Osteocyte (in vitro differentiated cells): Measurements from ENCODE around the gene NECTIN2. TPM values are rescaled to one million over a fixed set of nuclear protein-coding genes. Genes with fewer than 3 reads are reported as not detected.
"Not testable (repeated sequence)": the region's sequence is repeated elsewhere in the genome, so short reads cannot be mapped to it uniquely, and the experiment has no call there.

Experiments used
- DNase-seq: peaks from one replicate; pipeline ENCODE4 v3.0.0; 2021; ENCODE audit warnings: mixed read lengths; ENCODE audit not compliant: unreplicated experiment; ENCODE audit errors: extremely low spot score
- H3K27ac Mint-ChIP-seq: one replicate; pipeline ENCODE4 v1.8.0; 2021; ENCODE audit warnings: mild to moderate bottlenecking, mixed read lengths; ENCODE audit not compliant: unreplicated experiment
- H3K27me3 Mint-ChIP-seq: one replicate; pipeline ENCODE4 v1.8.0; 2021; ENCODE audit warnings: mixed read lengths; ENCODE audit not compliant: unreplicated experiment
- H3K36me3 Mint-ChIP-seq: one replicate; pipeline ENCODE4 v1.8.0; 2021; ENCODE audit warnings: mixed read lengths; ENCODE audit not compliant: unreplicated experiment
- H3K4me1 Mint-ChIP-seq: one replicate; pipeline ENCODE4 v1.8.0; 2021; ENCODE audit warnings: mixed read lengths; ENCODE audit not compliant: unreplicated experiment
- H3K4me3 Mint-ChIP-seq: one replicate; pipeline ENCODE4 v1.8.0; 2021; ENCODE audit warnings: mild to moderate bottlenecking, moderate library complexity, mixed read lengths; ENCODE audit not compliant: unreplicated experiment
- H3K9me3 Mint-ChIP-seq: one replicate; pipeline ENCODE4 v1.8.0; 2021; ENCODE audit warnings: mixed read lengths; ENCODE audit not compliant: unreplicated experiment
- CTCF ChIP-seq: fragments of 200-600 bp; sonication (generic); IDR thresholded peaks from 2 replicates; pipeline ENCODE4 v1.5.0; 2021; ENCODE audit warnings: antibody characterized with exemption, mild to moderate bottlenecking, moderate library complexity
- total RNA-seq: library from RNA; stranded (reverse); gene quantifications from 2 replicates; pipeline ENCODE4 v1.2.1, GENCODE V29; 2021

The NECTIN2 gene
- total RNA-seq, 1 donor from 2014 or later = 117 TPM

GRCh38 chr19:44822177-44822576, 23.9 kb upstream of the NECTIN2 start:
- no peak for TF ChIP-seq CTCF
- no peak for DNase-seq
- Mint-ChIP-seq H3K4me1 (no peaks in the 10 kb centered on the region), H3K27ac (no peak overlapping the region), H3K36me3 (no peaks in the 10 kb centered on the region), H3K4me3 (no peak overlapping the region), H3K9me3 (no peaks in the 10 kb centered on the region), H3K27me3 (peaks cover 30% of the 10 kb centered on the region)

- H3K27ac Mint-ChIP-seq = no peak overlapping the region
- no peak for DNase-seq
- no peak overlapping the region for H3K4me3 Mint-ChIP-seq
- TF ChIP-seq CTCF = no peak
- no peaks in the 10 kb centered on the region for H3K36me3 Mint-ChIP-seq
- no peaks in the 10 kb centered on the region for H3K4me1 Mint-ChIP-seq
- peaks cover 31% of the 10 kb centered on the region for H3K27me3 Mint-ChIP-seq
- no peaks in the 10 kb centered on the region for H3K9me3 Mint-ChIP-seq
These were observed 23.3 kb upstream of the NECTIN2 start for GRCh38 chr19:44822670-44823372.

- Mint-ChIP-seq H3K27ac (no peak overlapping the region), H3K27me3 (peaks cover 31% of the 10 kb centered on the region), H3K4me1 (no peaks in the 10 kb centered on the region), H3K36me3 (no peaks in the 10 kb centered on the region), H3K9me3 (no peaks in the 10 kb centered on the region), H3K4me3 (no peak overlapping the region)
- TF ChIP-seq CTCF = no peak
- DNase-seq = no peak
These were observed 22.8 kb upstream of the NECTIN2 start for GRCh38 chr19:44823373-44823698.

GRCh38 chr19:44824761-44825160, 21.3 kb upstream of the NECTIN2 start:
- no peaks in the 10 kb centered on the region for H3K36me3 Mint-ChIP-seq
- peaks cover 32% of the 10 kb centered on the region for H3K27me3 Mint-ChIP-seq

GRCh38 chr19:44832875-44833274, 13.2 kb upstream of the NECTIN2 start:
- peaks cover 32% of the 10 kb centered on the region for H3K27me3 Mint-ChIP-seq
- not testable (repeated sequence) for H3K4me3 Mint-ChIP-seq, H3K9me3 Mint-ChIP-seq, H3K36me3 Mint-ChIP-seq, H3K27ac Mint-ChIP-seq, H3K4me1 Mint-ChIP-seq, DNase-seq

More at GRCh38 chr19:44824761-44825160, 21.3 kb upstream of the NECTIN2 start:
- DNase-seq = no peak
- no peaks in the 10 kb centered on the region for H3K4me1 Mint-ChIP-seq
- TF ChIP-seq CTCF = no peak
- H3K9me3 Mint-ChIP-seq = no peaks in the 10 kb centered on the region
- no peak overlapping the region for H3K4me3 Mint-ChIP-seq
- no peak overlapping the region for H3K27ac Mint-ChIP-seq

GRCh38 chr19:44834399-44834798, 11.7 kb upstream of the NECTIN2 start:
- DNase-seq, H3K4me1 Mint-ChIP-seq, H3K36me3 Mint-ChIP-seq, H3K27ac Mint-ChIP-seq, H3K4me3 Mint-ChIP-seq, H3K9me3 Mint-ChIP-seq: not testable (repeated sequence)
- H3K27me3 Mint-ChIP-seq = peaks cover 33% of the 10 kb centered on the region
